ENCODE data around the gene PDPN.
"Not testable (repeated sequence)": the region's sequence is repeated elsewhere in the genome, so short reads cannot be mapped to it uniquely, and the experiment has no call there.

Gene PDPN

GRCh38 chr1:13583595-13583965 lies at the start of gene PDPN:
Gene PDPN (plus strand): TSS chr1:13583832. CDS start chr1:13584034, 202 bp downstream.
- DNase-seq (ENCODE audit: low read depth, low spot score), result no peak

GRCh38 chr1:13535227-13535626 lies 48.4 kb upstream of the PDPN start:
- no peak for DNase-seq (ENCODE audit: low read depth, low spot score)

GRCh38 chr1:13536571-13536970 lies 47.1 kb upstream of the PDPN start:
- no peak for DNase-seq (ENCODE audit: low read depth, low spot score)

- DNase-seq (ENCODE audit: low read depth, low spot score), result no peak
These were observed 44.8 kb upstream of the PDPN start for GRCh38 chr1:13538832-13539231.

GRCh38 chr1:13539683-13540082 lies 43.9 kb upstream of the PDPN start:
- DNase-seq (ENCODE audit: low read depth, low spot score), result no peak

GRCh38 chr1:13540866-13541265 lies 42.8 kb upstream of the PDPN start:
- no peak for DNase-seq (ENCODE audit: low read depth, low spot score)

- DNase-seq (ENCODE audit: low read depth, low spot score), result no peak
These were observed 42.0 kb upstream of the PDPN start for GRCh38 chr1:13541435-13542215.

GRCh38 chr1:13543451-13544220 lies 40.0 kb upstream of the PDPN start:
- no peak for DNase-seq (ENCODE audit: low read depth, low spot score)

- DNase-seq (ENCODE audit: low read depth, low spot score), result no peak
These were observed 39.4 kb upstream of the PDPN start for GRCh38 chr1:13544221-13544556.

GRCh38 chr1:13546791-13547190 lies 36.8 kb upstream of the PDPN start:
- no peak for DNase-seq (ENCODE audit: low read depth, low spot score)

- DNase-seq (ENCODE audit: low read depth, low spot score), result no peak
These were observed 35.4 kb upstream of the PDPN start for GRCh38 chr1:13548281-13548680.

GRCh38 chr1:13549021-13549420 lies 34.6 kb upstream of the PDPN start:
- DNase-seq (ENCODE audit: low read depth, low spot score), result no peak

- DNase-seq (ENCODE audit: low read depth, low spot score), result no peak
These were observed 34.1 kb upstream of the PDPN start for GRCh38 chr1:13549521-13549920.

GRCh38 chr1:13550663-13551062 lies 33.0 kb upstream of the PDPN start:
- DNase-seq (ENCODE audit: low read depth, low spot score), result no peak

- DNase-seq (ENCODE audit: low read depth, low spot score), result no peak
These were observed 28.8 kb upstream of the PDPN start for GRCh38 chr1:13554798-13555197.

- DNase-seq (ENCODE audit: low read depth, low spot score), result no peak
These were observed 27.3 kb upstream of the PDPN start for GRCh38 chr1:13556224-13556764.

- DNase-seq (ENCODE audit: low read depth, low spot score), result no peak
These were observed 23.1 kb upstream of the PDPN start for GRCh38 chr1:13560541-13560940.

GRCh38 chr1:13562981-13563380 lies 20.7 kb upstream of the PDPN start:
- DNase-seq (ENCODE audit: low read depth, low spot score), result not testable (repeated sequence)

GRCh38 chr1:13564073-13564472 lies 19.6 kb upstream of the PDPN start:
- no peak for DNase-seq (ENCODE audit: low read depth, low spot score)

GRCh38 chr1:13570435-13570834 lies 13.2 kb upstream of the PDPN start:
- not testable (repeated sequence) for DNase-seq (ENCODE audit: low read depth, low spot score)

- no peak for DNase-seq (ENCODE audit: low read depth, low spot score)
These were observed 12.7 kb upstream of the PDPN start for GRCh38 chr1:13570924-13571323.

- DNase-seq (ENCODE audit: low read depth, low spot score), result no peak
These were observed 10.0 kb upstream of the PDPN start for GRCh38 chr1:13573586-13573985.

- DNase-seq (ENCODE audit: low read depth, low spot score), result no peak
These were observed 6.7 kb upstream of the PDPN start for GRCh38 chr1:13576926-13577325.

All from brain pericyte (primary cell).